Osteocyte (in vitro differentiated cells): ENCODE measurements around the gene SMYD2. TPM values are rescaled to one million over a fixed set of nuclear protein-coding genes. Genes with fewer than 3 reads are reported as not detected.
A peak's percentile ranks its signal among the peaks of the same experiment; 100 is the strongest.

Experiments
- DNase-seq: peaks from one replicate; pipeline ENCODE4 v3.0.0; 2021; ENCODE audit warnings: mixed read lengths; ENCODE audit not compliant: unreplicated experiment; ENCODE audit errors: extremely low spot score
- H3K27ac Mint-ChIP-seq: one replicate; pipeline ENCODE4 v1.8.0; 2021; ENCODE audit warnings: mild to moderate bottlenecking, mixed read lengths; ENCODE audit not compliant: unreplicated experiment
- H3K27me3 Mint-ChIP-seq: one replicate; pipeline ENCODE4 v1.8.0; 2021; ENCODE audit warnings: mixed read lengths; ENCODE audit not compliant: unreplicated experiment
- H3K36me3 Mint-ChIP-seq: one replicate; pipeline ENCODE4 v1.8.0; 2021; ENCODE audit warnings: mixed read lengths; ENCODE audit not compliant: unreplicated experiment
- H3K4me1 Mint-ChIP-seq: one replicate; pipeline ENCODE4 v1.8.0; 2021; ENCODE audit warnings: mixed read lengths; ENCODE audit not compliant: unreplicated experiment
- H3K4me3 Mint-ChIP-seq: one replicate; pipeline ENCODE4 v1.8.0; 2021; ENCODE audit warnings: mild to moderate bottlenecking, moderate library complexity, mixed read lengths; ENCODE audit not compliant: unreplicated experiment
- H3K9me3 Mint-ChIP-seq: one replicate; pipeline ENCODE4 v1.8.0; 2021; ENCODE audit warnings: mixed read lengths; ENCODE audit not compliant: unreplicated experiment
- CTCF ChIP-seq: fragments of 200-600 bp; sonication (generic); IDR thresholded peaks from 2 replicates; pipeline ENCODE4 v1.5.0; 2021; ENCODE audit warnings: antibody characterized with exemption, mild to moderate bottlenecking, moderate library complexity
- total RNA-seq: library from RNA; stranded (reverse); gene quantifications from 2 replicates; pipeline ENCODE4 v1.2.1, GENCODE V29; 2021

Gene SMYD2
- total RNA-seq, 1 donor from 2014 or later = 44.7 TPM

- H3K4me3 Mint-ChIP-seq = no peak overlapping the region
- peaks cover 11% of the 10 kb centered on the region for H3K4me1 Mint-ChIP-seq
- H3K27ac Mint-ChIP-seq = peak overlapping the region; percentile 39
- no peak for DNase-seq
- H3K9me3 Mint-ChIP-seq = no peaks in the 10 kb centered on the region
- H3K36me3 Mint-ChIP-seq = peaks cover 37% of the 10 kb centered on the region
- no peak for TF ChIP-seq CTCF
- no peaks in the 10 kb centered on the region for H3K27me3 Mint-ChIP-seq
Measured at GRCh38 chr1:214342525-214342924, 61.6 kb downstream of the SMYD2 start.

GRCh38 chr1:214344897-214345296 lies 63.9 kb downstream of the SMYD2 start:
- Mint-ChIP-seq H3K4me3 (no peak overlapping the region), H3K9me3 (no peaks in the 10 kb centered on the region), H3K27ac (no peak overlapping the region)

GRCh38 chr1:214349008-214349407 lies 68.0 kb downstream of the SMYD2 start:
- H3K4me3 Mint-ChIP-seq = no peak overlapping the region
- peaks cover 20% of the 10 kb centered on the region for H3K4me1 Mint-ChIP-seq
- no peak for DNase-seq
- peaks cover 48% of the 10 kb centered on the region for H3K36me3 Mint-ChIP-seq
- H3K27me3 Mint-ChIP-seq = no peaks in the 10 kb centered on the region
- TF ChIP-seq CTCF = no peak
- H3K9me3 Mint-ChIP-seq = no peaks in the 10 kb centered on the region
- H3K27ac Mint-ChIP-seq = no peak overlapping the region

More at GRCh38 chr1:214344897-214345296, 63.9 kb downstream of the SMYD2 start:
- no peak for TF ChIP-seq CTCF
- Mint-ChIP-seq H3K4me1 (peaks cover 7% of the 10 kb centered on the region), H3K36me3 (peaks cover 47% of the 10 kb centered on the region), H3K27me3 (no peaks in the 10 kb centered on the region)
- no peak for DNase-seq

GRCh38 chr1:214349781-214350180 lies 68.8 kb downstream of the SMYD2 start:
- Mint-ChIP-seq H3K27ac (peak overlapping the region; percentile 50), H3K4me3 (no peak overlapping the region), H3K9me3 (no peaks in the 10 kb centered on the region), H3K36me3 (peaks cover 45% of the 10 kb centered on the region), H3K4me1 (peaks cover 28% of the 10 kb centered on the region), H3K27me3 (no peaks in the 10 kb centered on the region)
- no peak for TF ChIP-seq CTCF
- DNase-seq = no peak

GRCh38 chr1:214351551-214352277 lies 70.8 kb downstream of the SMYD2 start:
- Mint-ChIP-seq H3K4me1 (peaks cover 42% of the 10 kb centered on the region), H3K9me3 (no peaks in the 10 kb centered on the region), H3K27ac (no peak overlapping the region), H3K4me3 (no peak overlapping the region), H3K36me3 (peaks cover 45% of the 10 kb centered on the region), H3K27me3 (no peaks in the 10 kb centered on the region)
- TF ChIP-seq CTCF = no peak
- no peak for DNase-seq
